IPS-NIHi11 (cell line): ENCODE measurements around the gene TNKS1BP1.
"Not testable (repeated sequence)": the region's sequence is repeated elsewhere in the genome, so short reads cannot be mapped to it uniquely, and the experiment has no call there.

Experiments used
- DNase-seq: peaks from one replicate; pipeline ENCODE4 v3.0.0; 2012; ENCODE audit warnings: mixed read lengths, low spot score

TNKS1BP1 gene

GRCh38 chr11:57288771-57289579 lies 35.8 kb downstream of the TNKS1BP1 start:
- peak; percentile 46 for DNase-seq

DNA sequence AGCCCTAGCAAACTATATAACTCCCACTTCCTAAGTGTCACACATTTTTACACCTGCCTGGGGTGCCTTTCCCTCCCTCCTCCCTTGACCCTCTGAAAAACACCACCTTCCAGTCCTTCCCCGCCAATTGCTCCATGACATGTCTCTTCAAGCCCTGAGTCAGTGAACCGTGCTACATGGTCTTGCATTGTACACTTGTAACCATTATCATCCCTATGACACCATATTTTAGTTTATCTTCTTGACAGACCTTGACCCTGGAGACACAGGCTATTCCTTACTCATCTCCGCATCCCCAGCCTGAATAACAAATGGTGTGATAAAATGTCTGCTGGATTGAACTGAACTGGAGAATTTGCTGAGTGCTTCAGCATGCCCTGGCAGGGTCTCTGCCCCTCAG lies 36.9 kb downstream of the TNKS1BP1 start:
- DNase-seq = no peak

GRCh38 chr11:57283231-57283990 lies 41.3 kb downstream of the TNKS1BP1 start:
- no peak for DNase-seq

DNA sequence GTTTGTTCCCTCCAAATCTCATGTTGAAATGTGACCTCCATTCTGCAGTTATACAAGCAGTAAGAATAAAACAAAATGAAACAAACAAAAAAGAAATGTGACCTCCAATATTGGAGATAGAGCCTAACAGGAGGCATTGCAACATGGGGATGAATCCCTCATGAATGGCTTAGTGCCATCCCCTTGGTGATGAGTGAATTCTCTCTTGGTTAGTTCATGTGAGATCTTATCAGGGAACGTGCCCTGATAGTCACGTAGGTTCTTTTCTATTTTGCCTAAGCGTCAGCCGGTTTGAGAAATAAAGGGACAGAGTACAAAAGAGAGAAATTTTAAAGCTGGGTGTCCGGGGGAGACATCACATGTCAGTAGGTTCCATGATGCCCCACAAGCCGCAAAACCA lies 43.2 kb downstream of the TNKS1BP1 start:
- DNase-seq = not testable (repeated sequence)

- no peak for DNase-seq
Measured at GRCh38 chr11:57279116-57279515, 45.6 kb downstream of the TNKS1BP1 start.

DNA sequence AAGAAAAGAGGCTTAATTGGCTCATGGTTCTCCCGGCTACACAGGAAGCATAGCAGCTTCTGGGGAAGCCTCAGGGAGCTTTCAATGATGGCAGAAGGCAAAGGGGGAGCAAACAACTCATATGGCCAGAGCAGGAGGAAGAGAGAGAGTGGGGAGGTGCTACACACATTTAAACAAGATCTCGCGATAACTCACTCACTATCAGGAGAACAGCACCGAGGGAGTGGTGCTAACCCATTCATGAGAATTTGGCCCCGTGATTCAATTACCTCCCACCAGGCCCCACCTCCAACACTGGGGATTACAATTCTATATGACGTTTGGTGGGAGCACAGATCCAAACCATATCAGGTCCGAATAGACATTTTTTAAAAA lies 46.0 kb downstream of the TNKS1BP1 start:
- DNase-seq = no peak

GRCh38 chr11:57277845-57278720 lies 46.7 kb downstream of the TNKS1BP1 start:
- DNase-seq = peak; percentile 78

- DNase-seq = no peak
Measured at GRCh38 chr11:57276971-57277675, 47.6 kb downstream of the TNKS1BP1 start.

DNA sequence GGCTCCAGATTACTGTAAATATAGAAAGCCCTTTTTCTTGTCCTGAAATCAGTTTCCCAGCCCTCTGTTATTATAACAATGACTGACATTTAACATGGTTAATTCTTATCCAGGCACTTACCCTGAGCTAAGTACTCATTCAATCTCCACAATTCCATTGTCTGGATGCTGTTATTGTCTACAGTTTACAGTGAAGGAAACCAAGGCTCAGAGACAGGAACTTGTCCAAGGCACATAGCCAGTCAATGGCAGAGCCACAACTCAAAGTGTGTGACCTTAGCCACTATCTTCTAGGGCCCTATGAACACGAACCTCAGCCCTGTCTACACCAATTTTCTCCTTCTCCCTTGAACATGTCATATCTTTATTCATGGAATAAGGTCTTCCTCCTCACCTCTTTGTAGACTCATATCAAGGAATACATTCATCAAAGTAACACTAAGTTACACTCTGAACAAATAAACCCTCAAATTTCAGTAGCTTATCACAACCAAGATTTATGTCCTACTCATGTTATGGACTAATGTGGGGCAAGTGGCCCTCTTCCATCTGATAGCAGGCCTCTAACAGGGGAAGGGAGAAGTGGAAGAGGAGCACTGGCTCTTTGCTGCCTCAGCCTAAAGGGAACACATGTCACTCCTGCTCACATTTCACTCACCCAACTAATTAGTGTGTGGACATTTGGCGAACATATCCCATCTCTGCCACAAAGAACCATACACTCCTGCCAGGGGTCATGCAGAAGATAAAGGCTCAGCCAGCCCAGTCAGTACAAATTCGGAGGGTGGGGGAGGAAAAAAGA lies 48.4 kb downstream of the TNKS1BP1 start:
- DNase-seq = no peak

DNA sequence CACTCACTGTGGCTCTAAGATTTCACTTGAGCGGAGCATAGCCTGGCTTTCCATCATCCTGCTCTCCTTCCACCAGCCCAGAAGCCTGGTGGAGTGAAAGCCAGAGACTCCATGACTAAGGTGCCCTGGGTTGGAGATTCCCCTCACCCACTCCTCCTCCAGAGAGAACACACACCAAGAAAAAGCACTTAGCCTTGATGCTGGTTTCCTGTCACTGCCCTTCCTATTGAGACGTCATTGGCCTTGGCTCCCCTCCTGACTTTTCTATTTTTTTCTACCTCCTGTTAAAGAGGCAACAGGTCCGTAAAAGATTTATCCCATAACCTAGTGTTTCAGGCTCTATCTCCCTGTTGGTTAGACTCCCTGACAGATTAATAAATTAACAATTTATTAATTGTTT lies 49.2 kb downstream of the TNKS1BP1 start:
- DNase-seq = no peak

DNA sequence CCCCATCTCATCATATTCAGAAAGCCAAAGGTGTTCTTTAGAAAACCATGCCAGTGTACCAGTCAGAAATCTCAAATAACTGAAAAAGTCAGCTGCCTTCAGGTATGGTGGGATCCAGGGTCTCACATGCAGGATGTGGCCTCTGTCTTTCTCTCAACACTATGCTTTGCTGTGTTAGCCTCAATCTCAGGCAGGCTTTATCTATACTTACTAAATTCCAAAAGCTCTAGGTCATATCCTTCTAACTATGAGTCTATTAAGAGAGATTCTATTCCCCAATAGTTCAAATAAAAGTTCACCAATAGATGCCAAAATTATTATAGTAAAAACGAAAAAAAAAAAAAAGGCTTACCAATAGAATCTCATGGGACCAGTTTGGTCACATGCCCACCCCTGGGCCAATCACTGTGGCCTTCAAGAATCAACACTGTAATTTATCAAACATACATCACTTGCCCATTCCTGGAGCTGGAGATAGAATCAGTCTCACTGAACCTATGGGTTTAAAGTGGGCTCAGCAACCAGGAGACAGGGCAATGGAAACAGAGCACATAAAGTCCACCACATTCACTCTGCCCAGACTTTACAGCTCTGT lies 49.8 kb downstream of the TNKS1BP1 start:
- no peak for DNase-seq

DNA sequence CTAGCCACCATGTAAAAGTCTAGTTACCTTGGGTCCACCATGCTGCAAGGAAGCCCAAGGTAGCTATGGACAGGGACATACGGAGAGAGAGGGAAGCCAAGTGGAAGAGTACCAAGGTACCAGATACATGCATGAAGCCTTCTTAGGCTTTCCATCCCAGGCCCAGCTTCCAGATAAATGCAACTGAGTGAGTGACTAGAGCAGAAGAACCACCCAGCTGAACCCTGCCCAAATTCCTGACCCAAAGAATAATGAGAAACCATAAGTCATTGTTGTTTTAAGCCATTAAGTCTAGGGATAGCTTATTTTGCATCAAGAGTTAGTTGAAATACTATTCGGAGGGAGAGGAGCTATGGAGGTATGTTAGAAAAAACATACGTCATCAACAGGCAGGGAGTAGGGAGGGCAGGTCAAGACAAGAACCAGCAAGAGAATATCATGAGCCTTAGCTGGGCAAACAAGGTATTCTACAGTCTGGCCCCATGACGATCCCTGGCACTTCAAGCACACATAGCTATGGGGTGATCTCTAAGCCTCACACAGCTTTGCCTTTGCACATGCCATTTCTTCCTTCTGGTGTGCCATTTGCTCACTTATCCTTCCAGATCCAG lies 51.2 kb downstream of the TNKS1BP1 start:
- no peak for DNase-seq

DNA sequence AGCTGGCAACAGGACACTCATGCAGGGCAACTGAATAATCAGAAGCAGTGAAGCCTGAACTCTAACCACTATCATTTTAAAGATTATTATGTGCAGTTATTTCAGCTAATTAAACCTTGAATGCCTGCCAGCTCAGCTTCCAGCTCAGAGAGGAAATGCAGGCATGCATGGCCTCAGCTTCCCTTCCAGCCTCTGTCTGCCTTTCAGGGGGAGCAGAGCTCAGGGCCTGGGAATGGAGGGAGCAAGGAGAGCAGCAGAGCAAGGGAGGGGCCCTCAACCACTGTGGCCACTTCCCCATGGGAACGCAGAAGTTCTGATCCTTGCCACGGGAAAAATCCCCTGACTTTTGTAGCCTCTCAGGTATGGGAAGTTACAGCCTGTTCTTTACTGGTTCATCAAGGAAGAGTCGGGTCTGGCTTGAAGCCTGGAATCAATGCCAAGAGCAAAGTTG lies 55.2 kb downstream of the TNKS1BP1 start:
- no peak for DNase-seq

GRCh38 chr11:57266157-57266556 lies 58.6 kb downstream of the TNKS1BP1 start:
- no peak for DNase-seq

- no peak for DNase-seq
Measured at GRCh38 chr11:57263351-57263750, 61.4 kb downstream of the TNKS1BP1 start.

DNA sequence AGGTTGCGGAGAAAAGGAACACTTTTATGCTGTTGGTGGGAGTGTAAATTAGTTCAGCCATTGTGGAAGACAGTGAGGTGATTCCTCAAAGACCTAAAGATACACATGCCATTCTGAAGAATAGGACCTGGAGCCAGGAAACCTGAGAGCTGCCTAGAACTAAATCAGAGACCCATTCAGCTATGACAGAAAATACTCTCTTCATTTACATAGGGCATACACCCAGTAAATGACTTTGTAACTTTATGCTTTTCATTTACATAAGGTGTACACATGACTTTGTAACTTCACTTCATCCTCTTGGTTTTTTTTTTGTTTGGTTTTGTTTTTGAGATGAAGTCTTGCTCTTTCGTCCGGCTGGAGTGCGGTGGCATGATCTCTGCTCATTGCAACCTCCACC lies 62.6 kb downstream of the TNKS1BP1 start:
- no peak for DNase-seq

- DNase-seq = no peak
Measured at GRCh38 chr11:57260937-57261783, 63.6 kb downstream of the TNKS1BP1 start.

DNA sequence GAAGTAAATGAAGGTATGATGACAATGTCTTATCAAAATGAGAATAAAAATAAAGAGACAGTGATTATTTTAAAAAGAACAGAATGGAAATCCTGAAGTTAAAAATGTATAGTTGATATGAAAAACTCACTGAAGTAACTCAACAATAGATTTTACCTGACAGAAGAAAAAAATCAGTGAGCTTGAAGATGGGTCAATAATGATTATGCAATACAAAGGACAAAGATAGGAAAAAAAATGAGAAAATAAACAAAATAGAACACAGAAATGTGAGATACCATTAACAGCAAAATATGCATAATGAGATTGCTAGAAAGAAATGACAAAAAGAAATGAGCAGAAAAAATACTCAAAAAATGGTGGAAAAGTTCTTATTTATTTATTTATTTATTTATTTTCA lies 68.6 kb downstream of the TNKS1BP1 start:
- no peak for DNase-seq

DNA sequence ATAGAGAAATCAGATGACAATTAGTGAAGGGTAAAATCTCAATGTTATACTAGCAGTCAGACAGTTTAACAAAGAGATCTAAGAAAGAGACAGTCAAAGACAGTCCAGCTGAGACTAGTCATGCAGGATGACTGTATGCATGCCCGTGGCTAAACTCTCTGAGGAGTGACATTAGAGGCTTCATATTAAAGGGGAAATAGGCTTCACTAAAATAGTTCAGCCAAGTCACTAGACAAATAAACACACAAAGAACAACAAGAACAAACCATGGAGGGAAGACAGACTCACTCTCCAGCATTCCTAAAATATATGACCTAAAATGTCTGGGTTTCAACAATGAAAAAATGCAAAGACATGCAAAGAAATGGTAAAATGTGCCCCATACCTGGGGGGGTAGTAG lies 69.1 kb downstream of the TNKS1BP1 start:
- no peak for DNase-seq
